Fibroblast of skin of left biceps (primary cell): ENCODE results near the gene CIDEB.
"Not testable (repeated sequence)": the region's sequence is repeated elsewhere in the genome, so short reads cannot be mapped to it uniquely, and the experiment has no call there.

Source experiments
- DNase-seq, 2 experiments: peaks; one replicate each; pipeline ENCODE4 v3.0.0-alpha.2; 2013; ENCODE audit warnings: low read depth in 2 of 2

The CIDEB gene, protein sequence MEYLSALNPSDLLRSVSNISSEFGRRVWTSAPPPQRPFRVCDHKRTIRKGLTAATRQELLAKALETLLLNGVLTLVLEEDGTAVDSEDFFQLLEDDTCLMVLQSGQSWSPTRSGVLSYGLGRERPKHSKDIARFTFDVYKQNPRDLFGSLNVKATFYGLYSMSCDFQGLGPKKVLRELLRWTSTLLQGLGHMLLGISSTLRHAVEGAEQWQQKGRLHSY

DNA sequence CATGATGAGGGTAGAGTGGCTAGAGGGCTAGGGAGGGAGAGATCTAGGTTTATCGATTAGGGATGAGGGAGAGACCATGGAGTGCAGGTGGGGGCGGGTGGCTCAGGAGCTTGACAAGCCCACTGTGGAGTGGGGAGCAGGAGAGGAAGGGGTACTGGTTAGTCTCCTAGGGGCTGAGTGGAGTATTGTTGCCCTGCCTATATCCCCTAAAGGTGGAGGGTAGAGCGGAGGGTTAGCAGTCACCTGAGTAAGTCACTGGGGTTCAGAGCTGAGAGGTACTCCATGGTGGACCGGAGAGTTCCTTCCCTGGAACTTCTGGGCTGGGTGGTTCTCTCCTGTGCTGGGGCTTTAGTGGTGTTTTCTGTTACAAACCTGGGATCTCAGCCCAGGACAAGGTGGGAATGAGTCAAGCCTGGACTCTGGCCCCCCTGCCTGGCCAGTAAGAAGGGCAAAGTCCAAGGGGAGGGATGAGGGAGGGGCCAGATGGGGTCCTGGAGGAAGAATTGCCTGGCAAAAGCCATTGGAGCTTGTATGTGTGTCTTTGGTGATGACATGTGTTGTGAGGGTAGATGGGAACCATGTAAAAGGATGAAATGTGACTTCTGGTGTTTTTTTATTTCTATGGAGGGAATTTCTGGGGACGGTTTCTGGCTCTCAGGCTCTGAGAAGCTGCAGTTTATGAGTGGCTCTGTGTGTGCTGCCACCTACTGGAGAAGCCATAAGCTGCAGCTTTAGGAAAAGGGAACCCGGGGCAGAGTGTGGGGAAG is at the start of gene CIDEB:
TSS of gene CIDEB (minus strand) at position 403 of the 767 bp plus-strand sequence. CDS start at position 284, 119 bp downstream.
- DNase-seq: no peak

DNA sequence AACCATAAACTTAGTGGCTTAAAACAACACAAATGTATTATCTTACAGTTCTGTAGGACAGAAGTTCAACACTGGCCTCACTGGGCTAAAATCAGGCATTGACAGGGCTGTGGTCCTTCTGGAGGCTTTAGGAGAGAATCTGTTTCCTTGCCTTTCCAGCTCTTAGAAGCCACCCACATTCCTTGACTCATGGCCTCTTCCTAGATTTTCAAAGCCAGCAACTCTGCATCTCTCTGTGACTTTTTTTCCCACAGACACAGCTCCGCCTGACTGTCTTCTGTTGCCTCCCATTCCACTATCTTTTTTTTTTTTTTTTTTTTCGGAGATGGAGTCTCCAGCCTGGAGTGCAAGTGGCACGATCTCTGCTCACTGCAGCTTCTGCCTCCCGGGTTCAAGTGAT is 48.4 kb upstream of the CIDEB start:
- no peak for DNase-seq

DNA sequence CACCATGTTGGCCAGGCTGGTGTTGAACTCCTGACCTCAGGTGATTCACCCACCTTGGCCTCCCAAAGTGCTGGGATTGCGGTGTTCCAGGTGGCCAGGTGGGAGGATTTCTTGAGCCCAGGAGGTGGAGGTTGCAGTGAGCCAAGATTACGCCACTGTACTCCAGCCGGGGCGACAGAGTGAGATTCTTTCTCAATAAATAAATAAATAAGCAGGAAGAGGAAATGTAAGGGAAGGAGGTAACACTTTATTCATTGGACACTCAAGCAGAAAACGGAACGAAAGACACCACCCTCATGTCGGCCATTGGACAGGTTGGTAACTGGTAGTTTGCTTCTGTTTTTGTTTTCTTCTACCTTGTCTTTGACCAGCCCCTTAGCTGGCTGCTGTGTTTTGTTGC is 47.2 kb upstream of the CIDEB start:
- no peak for DNase-seq

DNA sequence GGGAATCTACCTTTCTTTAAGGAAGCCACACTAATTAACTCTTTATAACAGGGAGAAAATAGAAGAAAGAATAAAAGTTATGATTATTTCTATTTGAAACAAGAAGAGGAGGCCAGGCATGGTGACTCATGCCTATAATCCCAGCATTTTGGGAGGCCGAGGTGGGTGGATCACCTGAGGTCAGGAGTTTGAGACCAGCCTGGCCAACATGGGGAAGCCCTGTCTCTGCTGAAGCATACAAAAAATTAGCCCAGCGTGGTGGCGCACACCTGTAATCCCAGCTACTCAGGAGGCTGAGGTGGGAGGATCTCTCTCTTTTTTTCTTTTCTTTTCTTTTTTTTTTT is 46.7 kb upstream of the CIDEB start:
- not testable (repeated sequence) for DNase-seq

DNA sequence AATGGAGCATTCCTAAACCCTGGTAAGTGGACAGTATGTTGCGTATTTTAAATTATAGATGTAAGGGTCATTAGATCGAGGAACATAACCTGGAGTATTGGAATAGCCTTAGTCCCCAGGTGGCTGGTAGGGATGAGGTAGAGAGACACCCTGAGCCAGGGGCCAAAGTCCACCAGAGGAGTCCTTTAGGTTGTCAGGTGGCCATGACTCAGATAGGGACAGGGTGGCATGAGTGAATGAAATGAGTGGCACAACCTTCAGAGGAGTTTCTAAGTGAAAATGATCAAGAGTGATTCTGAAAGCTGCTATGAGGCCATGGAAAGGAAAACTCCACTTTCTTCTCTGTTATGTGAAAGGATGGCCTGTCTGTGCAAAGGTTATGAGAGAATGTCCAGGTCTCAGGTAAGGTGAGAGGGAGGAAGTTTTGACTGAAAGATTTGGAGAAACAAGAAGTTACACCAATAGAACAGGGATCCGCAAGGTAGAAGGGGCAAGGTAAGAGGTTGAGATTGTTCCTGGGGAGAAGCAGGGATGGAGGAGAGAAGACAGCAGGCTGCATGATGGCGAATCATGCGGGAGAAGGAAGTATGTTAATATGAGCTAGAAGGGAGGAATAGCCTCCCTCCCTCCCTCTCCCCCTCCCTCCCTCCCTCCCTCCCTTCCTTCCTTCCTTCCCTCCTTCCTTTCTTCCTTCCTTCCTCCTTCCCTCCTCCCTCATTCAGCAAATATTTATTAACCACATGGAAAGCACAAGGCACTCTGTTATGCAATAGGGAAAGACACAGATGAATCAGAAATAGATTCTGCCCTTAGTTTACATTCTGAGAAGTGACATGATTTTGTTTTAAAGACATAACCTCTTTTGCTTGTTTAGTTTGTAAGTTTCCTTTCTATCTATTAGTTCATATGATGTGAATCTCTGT is 46.0 kb upstream of the CIDEB start:
- DNase-seq: peak in 1 of 2 experiments; percentile 29

DNA sequence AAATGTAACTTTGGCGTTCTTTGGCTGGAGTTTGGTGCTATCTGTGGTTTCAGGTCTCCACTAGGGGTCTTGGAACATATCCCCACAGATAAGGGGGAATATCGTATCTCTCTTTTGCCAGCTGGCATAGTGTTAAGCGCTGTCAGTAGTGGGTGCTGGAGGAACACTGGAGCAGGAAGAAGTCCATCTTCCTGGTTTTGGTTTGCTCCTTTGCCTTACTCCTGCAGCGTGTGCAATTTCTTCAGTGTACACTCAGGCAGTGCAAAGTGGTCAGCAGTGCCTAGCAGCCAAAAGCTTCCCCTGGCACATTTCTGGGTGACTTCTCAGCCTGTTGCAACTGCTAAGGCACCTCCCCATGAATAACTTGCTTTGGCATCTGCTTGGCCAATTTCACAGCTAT is 43.7 kb upstream of the CIDEB start:
- no peak for DNase-seq

DNA sequence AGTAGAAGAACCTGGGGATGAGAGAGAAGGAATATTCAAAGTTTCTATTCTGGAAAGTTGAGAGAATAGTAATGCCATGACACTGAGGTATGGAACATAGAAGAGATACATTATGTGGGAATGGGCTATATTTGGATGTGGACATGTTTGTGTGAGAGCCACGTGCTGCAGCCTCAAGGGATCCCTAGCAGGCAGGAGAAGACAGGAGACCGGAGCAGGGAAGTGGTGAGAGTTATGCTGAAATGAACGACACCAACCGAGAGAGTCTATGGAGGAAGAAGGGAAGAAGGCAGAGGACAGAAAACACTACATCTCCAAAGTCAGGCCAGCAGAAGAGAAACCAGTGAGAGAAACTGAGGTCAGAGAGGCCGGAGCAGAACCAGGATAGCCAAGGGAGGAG is 42.0 kb upstream of the CIDEB start:
- DNase-seq: no peak

DNA sequence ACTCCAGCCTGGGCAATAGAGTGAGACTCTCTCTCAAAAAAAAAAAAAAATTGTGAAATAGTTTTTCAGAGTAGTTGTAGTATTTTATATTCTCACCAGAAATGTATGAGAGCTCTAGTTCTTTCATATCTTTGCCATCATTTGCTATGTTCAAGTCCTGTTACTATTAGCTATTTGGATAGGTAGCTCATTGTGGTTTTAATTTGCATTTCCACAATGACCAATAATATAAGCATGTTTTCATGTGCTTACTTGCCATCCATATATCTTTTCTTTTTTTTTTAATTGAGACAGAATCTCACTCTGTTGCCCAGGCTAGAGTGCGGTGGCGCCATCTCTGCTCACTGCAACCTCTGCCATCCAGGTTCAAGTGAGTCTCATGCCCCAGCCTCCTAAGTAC is 40.4 kb upstream of the CIDEB start:
- DNase-seq: no peak

DNA sequence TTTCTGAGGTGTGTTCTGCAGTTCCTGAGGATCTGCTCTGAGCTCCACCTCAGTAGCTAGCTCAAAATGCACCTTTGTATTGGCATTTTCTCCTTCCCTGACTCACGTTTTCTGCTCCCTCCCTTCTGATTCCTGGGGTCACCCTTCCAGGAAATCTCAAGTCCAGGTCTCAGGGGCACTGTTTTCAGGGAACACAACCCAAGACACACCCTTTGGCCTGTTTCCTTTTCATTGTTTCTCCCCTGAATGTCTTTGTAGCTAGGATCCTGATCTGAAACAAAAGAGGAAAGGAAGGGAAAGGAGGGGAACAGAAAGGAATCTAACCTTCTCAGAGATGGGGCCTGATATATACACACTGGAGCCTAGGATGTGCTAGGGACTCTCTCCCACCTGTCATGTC is 39.4 kb upstream of the CIDEB start:
- no peak for DNase-seq

DNA sequence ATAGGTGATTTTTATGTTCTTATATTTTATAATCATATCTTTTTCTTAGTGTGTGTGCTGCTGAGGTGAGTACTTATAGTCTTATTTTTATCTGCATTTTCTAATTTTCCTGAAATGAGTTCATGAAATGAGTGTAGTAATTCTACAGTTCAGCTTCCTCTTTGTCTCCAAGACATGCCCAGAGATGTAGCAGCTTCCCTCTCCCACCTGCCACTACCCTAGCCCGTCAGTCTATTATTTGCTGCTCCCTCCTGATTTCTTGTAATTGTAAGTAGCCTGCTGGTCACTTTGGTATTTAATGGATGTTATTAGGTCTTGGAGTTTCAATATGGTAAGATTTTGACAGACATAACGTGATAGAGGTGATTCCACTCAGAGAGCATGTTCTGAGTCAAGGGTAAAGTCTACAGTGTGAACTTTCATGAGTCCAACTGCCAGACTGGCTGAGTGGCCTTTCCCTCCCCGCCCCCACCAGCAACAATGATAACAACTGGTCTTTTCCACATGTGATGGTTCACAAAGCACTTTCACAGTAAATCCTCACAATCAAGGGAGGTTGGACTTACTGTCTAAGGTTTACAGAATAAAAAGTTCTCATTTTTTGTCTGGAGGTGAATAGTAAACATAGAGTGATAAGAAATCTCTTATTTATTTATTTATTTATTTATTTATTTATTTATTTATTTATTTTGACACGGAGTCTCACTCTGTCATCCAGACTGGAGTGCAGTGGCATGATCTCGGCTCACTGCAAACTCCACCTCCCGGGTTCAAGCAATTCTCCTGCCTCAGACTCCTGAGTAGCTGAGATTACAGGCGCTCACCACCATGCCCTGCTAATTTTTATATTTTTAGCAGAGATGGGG is 36.3 kb upstream of the CIDEB start:
- DNase-seq: no peak

DNA sequence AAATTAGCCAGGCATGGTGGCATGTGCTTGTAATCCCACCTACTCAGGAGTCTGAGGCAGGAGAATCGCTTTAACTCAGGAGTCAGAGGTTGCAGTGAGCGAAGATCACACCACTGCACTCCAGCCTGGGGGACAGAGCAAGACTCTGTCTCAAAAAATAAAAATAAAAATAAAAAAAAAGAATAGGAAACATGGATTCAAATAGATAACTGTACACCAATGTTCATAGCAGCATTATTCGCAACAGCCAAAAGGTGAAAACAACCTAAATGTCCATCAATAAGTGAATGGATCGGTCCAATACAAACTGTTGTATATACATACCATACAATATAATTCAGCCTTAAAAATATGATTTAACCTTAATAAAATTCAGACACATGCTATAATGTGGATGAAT is 35.1 kb upstream of the CIDEB start:
- no peak for DNase-seq

DNA sequence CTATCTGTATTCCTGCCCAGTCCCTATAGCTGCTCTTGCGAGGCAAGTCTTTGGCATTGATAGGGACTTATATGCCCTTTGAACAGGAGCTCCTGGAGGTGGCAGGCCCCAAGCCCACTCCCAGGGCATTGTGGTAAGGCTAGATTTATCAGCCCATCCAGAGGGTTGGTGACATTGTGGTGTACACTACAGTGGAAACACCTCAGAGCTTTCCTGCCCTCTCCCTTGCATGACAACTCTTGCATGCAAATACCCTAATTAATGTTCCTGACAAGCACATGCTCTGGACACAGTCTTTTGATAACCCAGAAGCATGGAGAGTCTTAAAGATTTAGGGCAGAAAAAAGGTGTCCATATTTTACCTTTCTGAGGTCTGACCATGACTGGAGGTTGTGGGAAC is 32.8 kb upstream of the CIDEB start:
- DNase-seq: no peak

DNA sequence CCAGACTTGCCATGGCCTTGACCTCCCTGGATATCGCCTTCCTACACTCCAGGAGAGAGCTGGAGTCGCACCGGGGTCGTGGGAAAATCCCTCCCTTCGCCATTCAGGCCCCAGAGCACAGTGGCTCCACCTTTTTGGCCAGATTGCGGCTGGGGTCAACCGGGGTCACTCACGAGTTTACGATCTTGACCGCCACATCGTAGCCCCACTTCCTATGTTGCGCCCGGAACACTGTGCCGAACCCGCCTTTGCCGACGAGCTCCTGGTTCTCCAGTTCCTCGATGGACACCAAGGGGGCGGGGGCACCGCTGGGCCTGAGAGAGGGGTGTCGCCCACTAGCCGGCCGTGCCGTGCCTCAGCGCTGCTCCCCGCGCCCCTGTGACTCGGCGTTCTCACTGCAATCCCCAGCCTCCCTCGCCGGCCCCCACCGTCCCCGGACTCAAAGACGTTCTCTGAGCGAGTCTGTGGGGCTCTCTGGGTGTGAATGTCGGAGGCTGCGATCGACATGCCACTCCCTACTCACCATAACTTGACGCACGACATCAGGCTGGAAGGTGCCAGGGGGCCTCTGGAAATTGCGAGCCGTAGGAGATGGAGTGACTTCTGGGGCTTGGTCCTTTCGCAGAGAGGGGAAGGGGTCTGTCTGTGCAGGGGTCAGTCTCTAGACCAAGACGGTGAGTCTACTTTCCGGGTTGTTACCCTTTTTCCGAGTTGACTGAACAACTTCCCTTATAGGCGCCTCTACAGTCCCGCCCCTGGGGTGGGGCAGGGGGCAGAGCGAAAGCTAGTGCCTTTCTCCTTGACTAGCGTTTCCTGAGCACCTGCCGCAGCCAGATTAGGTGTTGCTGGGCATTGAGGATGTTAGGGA is 31.7 kb upstream of the CIDEB start, which contains the start of gene RIPK3:
TSS of gene RIPK3 (minus strand) at position 708 of the 868 bp plus-strand sequence. CDS start at position 543, 165 bp downstream.
- no peak for DNase-seq

DNA sequence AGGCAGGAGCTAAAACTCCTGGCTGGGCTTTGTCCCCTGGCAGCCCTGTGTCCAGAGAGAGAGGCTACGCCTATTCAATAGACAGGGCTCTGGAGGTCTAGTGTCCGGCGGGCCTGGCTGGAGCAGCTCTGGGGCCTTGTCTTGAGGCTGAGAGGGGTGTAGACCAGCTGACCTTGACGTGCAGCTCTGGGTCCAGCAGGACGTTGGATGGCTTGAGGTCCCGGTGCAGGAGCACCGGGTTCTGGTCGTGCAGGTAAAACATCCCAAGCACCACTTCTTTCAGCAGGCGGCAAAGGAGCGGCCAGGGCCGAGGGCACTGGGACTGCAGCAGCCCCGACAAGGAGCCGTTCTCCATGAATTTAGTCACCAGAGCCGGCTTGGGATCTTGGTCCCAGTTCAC is 31.1 kb upstream of the CIDEB start:
- DNase-seq: no peak

DNA sequence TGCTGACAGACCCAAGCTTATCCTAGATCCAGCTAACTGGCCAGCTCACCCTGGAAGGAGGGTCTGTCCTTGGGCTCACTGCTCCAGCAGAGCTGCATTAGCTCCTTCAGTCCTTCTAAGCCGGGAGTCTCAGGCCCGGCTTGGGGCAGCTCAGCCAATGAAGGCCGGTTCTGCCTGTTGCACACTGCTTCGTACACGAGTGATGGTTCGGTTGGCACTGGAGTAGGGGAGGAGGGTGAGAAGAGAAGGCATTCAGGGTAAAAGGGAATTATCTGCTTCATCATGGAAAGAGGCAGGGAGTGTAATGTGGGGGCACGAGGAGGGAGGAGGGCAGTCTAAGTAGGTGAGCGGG is 30.0 kb upstream of the CIDEB start:
- no peak for DNase-seq

DNA sequence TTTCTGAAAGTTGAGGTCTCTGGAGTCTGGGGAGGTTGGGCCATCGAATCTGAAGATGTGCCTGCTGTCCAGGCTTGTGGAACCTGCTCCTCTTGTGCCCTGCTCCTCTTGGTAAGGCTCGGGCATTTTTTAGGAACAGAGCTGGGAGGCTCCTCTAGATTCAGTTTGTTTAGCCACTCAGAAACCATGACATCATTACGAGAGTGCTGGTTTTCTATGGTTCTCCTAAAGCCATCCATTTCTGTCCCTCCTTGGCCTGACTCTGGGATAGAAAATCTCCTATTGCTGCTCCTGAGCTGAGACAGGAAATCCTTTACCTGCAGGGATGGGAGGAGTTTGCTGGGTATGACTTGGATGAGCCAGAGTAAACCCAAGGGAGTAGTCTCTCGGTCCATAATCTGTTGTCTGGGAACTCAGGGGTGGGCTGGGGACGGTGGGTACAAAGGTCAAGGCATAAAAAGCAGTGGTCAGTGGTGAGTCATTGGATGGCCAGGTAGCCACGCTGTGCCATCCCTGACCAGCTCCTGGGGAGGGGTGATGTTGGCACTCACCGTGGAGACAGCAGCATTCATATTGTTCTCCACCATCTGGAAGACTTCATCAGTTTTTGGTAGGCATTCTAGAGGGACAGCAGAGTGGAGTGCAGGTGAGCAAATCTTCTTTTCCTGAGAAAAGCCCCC is 29.5 kb upstream of the CIDEB start:
- no peak for DNase-seq

DNA sequence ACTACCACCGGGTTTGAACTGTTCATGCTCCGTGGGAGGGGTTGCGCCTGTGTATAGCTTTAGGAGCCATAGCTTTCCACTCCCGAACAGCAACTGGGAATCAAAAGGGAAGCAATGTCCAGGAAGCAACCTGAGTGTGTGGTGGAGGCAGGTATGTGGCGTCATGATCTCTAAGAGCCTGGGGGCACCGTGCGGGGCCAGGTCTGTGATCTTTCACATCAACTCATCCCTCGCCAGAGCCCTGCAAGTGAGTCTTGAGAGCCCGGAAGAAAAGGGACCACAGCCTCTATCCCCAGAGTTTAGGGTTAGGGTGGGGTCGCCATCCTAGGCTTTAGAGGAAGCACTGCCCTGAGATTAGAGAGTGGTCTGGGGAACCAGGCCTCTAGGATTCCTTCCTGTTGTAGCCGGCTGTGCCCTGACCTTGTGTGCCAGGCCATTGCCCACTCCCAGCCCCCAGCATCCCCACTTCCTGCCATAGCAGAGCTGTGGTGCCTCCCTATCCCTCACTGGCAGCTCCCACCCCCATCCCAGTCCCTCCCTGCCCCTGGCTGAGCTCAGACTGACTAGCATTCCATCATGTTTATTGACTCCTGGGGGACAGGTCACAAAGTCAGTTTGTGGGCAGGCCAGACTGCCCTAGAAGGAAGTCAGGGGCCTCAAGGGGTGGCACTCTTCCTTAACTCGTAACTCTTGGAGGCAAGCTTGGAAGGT is 27.8 kb upstream of the CIDEB start:
- no peak for DNase-seq

DNA sequence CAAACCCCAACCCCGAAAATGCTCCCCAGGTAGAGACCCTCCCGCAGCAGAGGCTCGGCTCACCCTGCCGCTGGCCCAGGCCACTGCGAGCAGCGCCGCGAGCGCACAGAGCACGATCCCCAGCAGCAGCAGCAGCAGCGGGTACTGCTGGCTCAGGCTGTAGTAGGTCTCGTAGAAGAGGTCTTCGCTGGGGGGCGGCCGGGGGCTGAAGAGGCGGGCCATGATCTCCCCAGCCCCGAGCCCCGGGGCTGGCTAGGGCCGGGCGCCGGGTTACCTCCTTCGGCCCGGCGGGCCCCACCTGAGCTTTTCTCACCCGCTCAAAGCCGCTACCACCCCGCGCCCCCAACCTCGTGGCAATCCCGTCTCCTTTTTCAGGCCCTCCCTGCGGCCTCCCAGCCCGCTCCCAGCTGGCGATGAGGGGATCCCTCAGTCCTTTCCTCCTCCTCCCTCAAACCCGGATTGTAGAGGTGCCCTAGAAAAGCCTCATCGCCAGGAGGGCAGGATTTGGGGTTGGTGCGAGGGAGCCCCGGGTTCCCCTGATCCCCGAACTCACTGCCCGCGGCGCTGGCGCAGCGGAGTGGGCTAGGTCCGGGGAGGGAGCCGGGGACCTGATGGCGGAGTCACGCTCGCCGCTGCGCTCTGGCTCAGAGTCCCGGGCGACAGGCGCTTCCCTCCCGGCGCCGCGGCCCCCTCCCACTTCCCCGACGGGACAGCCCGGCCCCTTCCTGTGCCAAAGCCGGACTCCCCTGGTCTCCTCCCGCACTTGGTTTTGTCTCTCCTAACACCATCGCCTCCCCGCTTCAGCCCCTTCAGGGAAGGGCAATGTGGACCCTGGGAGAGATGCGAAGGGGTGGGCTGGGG is 26.9 kb upstream of the CIDEB start, which contains the start of gene ADCY4:
TSS of gene ADCY4 (minus strand) at position 641 of the 861 bp plus-strand sequence. CDS start at position 222, 419 bp downstream.
- DNase-seq: no peak
